ENCODE measurements around the gene PERM1.

The PERM1 gene

GRCh38 chr1:935751-936231 lies 46.1 kb downstream of the PERM1 start:
- ChIA-PET CTCF (no interaction called here), POLR2A (no interaction called here)
- TF ChIP-seq CTCF (IDR thresholded peaks at IDR 0.05; ENCODE audit: control extremely low read depth, extremely low read depth, low read depth, missing control alignments): no peak
- DNase-seq (ENCODE audit: extremely low spot score): no peak

DNA sequence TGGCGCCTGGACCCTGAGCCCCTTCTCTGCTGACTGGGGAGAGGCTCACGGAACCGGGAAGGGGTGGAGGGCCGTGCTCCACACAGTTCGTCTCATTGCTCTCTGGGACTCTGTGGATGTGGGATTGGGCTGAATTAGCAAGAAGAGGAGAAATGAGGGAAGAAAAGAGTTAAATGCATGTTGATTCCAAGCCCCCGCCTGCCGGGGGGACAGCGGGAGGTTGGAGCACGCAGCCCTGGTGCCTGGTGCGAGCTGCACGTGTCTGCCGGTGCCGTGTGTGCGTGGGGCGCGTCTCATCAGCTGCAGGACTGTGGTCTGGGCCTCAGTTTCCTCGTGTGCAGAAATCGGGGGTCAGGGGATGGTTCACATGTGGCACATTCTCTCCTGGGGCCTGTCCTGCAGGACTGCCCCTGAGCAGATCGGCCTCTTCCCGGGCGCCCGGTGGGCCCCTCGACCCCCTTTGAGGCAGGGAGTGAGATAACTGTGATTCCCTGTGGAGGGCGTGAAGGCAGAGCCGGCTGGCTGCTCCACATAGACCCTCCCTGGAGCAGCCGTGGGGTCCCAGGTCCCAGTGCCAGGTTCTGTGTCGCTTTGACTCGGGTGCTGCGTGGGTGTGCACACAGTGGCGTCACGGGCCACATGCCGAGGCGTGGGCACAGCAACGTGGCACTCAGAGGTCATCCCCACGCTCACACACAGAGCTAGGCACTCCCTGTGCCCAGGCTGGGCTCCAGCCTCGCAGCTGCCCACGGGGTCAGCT lies 46.7 kb downstream of the PERM1 start:
- DNase-seq (ENCODE audit: extremely low spot score): no peak
- ChIA-PET CTCF (no interaction called here), POLR2A (no interaction called here)
- TF ChIP-seq CTCF (IDR thresholded peaks at IDR 0.05; ENCODE audit: control extremely low read depth, extremely low read depth, low read depth, missing control alignments): no peak

DNA sequence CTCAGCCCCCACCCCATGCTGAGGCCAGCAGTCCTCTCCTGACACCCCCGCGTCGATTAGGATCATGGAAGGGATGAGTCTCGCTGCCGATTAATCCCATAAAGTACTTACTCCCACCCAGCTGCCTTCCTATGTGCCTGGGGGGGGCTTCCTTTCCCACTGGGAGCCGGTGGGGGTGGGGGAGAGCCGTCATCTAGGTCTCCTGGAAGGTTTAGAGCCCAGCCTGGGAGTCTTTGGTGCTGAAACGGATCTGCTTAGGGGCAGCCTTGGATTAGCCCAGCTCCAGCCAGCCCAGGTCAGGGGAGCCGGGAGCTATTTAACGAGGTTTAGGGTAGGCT lies 48.3 kb downstream of the PERM1 start:
- POLR2A ChIA-PET: no interaction called here
- DNase-seq (ENCODE audit: extremely low spot score): no peak
- TF ChIP-seq CTCF (IDR thresholded peaks at IDR 0.05; ENCODE audit: control extremely low read depth, extremely low read depth, low read depth, missing control alignments): no peak
- CTCF ChIA-PET: interaction anchor here (0.8 to 1.1 kb wide), 3 partner anchors 28 to 64 kb away, joined by 3 to 5 read pairs (median 3); no protein-coding TSS in a partner anchor

DNA sequence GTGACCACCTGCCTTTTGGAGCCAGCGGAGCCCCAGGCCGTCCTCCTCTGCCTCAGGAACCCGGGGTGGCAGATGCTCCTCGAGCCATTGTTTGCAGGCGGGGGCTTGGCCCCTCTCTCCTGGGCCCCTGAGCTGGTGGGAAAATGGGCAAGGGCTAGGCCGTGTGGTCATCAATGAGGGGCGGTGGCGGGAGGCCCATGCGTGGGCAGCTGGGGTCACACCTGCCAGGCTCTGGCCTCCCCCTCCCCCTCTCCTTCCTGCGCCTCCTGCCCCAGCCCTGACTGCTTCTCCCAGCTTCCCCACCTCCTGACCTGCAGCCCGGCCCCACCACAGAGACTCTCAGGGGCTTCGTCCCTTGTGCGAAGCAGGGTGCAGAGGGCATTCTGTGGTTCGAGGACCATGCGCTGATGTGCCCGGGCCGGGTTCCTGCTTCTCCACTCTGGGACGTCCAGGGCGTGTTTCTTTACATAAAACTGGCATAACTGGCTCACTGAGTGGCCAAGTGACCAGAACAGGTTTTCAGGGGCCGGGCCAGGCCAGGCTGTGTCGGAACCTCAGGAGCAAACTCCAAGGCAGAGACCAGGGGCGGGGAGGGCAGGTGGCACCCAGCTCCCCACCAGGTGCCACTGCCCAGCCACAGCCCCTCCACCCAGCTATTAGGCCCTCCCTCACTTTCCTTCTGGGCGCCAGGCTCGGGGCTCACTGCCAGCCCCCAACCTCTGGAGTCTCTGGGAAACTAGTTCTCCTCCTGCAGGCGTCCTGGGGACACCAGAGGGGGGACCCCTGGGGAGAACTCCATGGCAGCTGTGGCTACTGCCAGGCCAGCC lies 48.9 kb downstream of the PERM1 start:
- CTCF ChIA-PET: interaction anchor here (0.8 to 1.1 kb wide), 3 partner anchors 28 to 63 kb away, joined by 3 to 5 read pairs (median 3); no protein-coding TSS in a partner anchor

DNA sequence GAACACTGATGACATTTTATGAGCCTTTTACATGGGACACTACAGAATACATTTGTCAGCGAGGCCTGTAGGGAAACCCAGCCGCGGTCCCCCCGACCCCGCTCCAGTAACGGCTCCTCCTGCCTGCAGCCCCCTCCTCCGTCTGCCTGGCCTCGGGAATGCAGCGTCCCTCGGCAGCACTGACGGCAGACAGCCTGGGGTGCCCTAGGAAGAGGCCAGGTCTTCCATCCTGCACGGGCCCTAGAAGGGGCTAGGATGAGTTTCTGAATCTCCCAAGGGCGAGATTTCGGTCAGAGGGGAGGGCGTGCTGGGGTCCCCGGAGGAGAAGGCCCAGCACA lies 49.8 kb downstream of the PERM1 start:
- ChIA-PET POLR2A (no interaction called here), CTCF (no interaction called here)
- no peak for DNase-seq (ENCODE audit: extremely low spot score)
- no peak for TF ChIP-seq CTCF (IDR thresholded peaks at IDR 0.05; ENCODE audit: control extremely low read depth, extremely low read depth, low read depth, missing control alignments)

More for the DNA sequence above, 48.9 kb downstream of the PERM1 start:
- POLR2A ChIA-PET: no interaction called here
- no peak for DNase-seq (ENCODE audit: extremely low spot score)
- TF ChIP-seq CTCF (IDR thresholded peaks at IDR 0.05; ENCODE audit: control extremely low read depth, extremely low read depth, low read depth, missing control alignments): no peak

DNA sequence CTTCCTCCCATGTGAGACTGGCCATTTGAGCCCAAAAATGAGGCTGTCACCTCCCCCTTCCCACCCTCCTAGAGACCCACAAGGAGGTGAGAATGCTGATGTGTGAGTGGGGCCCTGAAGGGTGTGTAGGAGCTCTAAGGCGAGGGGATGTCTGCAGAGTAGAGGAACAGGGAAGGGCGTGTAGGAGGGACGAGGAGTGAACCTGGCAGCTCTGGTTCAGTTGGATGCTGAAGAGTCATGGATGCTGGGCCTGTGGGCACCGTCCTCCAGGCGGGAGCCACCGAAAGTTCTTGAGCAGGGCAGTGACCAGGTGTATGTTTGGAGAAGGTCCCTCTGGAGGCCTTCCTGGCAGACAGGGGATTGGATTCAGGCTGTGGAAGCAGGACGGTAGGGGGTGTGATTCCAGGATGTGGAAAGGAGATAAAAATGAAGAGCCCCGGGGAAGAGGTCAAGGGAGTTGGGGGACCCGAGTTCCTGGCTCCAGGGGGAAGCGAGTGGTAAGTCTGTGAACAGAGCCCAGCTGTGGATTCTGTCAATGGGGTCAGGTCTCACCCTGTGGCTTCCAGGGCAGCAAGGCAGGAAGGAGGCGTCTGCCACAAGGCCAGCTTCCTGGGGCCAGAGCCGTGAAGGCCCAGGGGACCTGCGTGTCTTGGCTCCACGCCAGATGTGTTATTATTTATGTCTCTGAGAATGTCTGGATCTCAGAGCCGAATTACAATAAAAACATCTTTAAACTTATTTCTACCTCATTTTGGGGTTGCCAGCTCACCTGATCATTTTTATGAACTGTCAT lies 50.3 kb downstream of the PERM1 start:
- DNase-seq (ENCODE audit: extremely low spot score): no peak
- ChIA-PET POLR2A (no interaction called here), CTCF (interaction anchor here (1.6 kb wide), 1 partner anchor 26 kb away, joined by 10 read pairs; no protein-coding TSS in a partner anchor)
- TF ChIP-seq CTCF (IDR thresholded peaks at IDR 0.05; ENCODE audit: control extremely low read depth, extremely low read depth, low read depth, missing control alignments): no peak
